IMR-90 (cell line): Measurements from ENCODE around the gene TWSG1. TPM values are rescaled to one million over a fixed set of nuclear protein-coding genes. Genes with fewer than 3 reads are reported as not detected.

Source experiments
- ATAC-seq: fragments of 200-7000 bp; cut with Tn5 transposase; 2 replicates; pipeline ENCODE4 v1.9.1; 2020; ENCODE audit warnings: low read depth, mild to moderate bottlenecking, moderate library complexity
- BruUV-seq: library from RNA; stranded (reverse); fragments of 400-500 nt; replicated peaks from 2 replicates; lab custom pipeline; 2021; lab: Mats Ljungman, UMichigan
- CTCF ChIA-PET: fragments of 300-600 bp; formaldehyde crosslinking; extraction: SDS; loops from one replicate; lab custom pipeline; 2021; ENCODE audit warnings: antibody characterized with exemption; lab: Yijun Ruan, JAX
- POLR2A ChIA-PET: fragments of 300-600 bp; sonication (Branson Sonifier 250); formaldehyde crosslinking; loops from one replicate; lab custom pipeline; 2022; ENCODE audit warnings: antibody characterized with exemption; ENCODE audit not compliant: unreplicated experiment; lab: Charles Lee
- DNase-seq: peaks from one replicate; pipeline ENCODE4 v3.0.0; 2013
- H2AFZ ChIP-seq: replicated peaks from 2 replicates; pipeline ENCODE3; 2013; ENCODE audit warnings: low read length, mild to moderate bottlenecking; ENCODE audit not compliant: poor library complexity
- H2AK5ac ChIP-seq: 2 replicates; pipeline ENCODE4 v1.6.1; 2013; ENCODE audit warnings: low read depth, low read length, inconsistent platforms
- H2AK9ac ChIP-seq: replicated peaks from 2 replicates; pipeline ENCODE3; 2013; ENCODE audit warnings: mild to moderate bottlenecking, low read depth, low read length, moderate library complexity; ENCODE audit not compliant: poor library complexity
- H2BK120ac ChIP-seq: 2 replicates; pipeline ENCODE4 v1.6.1; 2013; ENCODE audit warnings: low read depth, low read length, inconsistent platforms
- H2BK15ac ChIP-seq: 3 replicates; pipeline ENCODE4 v1.6.1; 2013; ENCODE audit warnings: low read depth, low read length, inconsistent platforms
- H2BK20ac ChIP-seq: 2 replicates; pipeline ENCODE4 v1.6.1; 2013; ENCODE audit warnings: low read depth, mild to moderate bottlenecking, inconsistent platforms, low read length, moderate library complexity
- H2BK5ac ChIP-seq: 2 replicates; pipeline ENCODE4 v1.6.1; 2013; ENCODE audit warnings: mild to moderate bottlenecking, low read depth, low read length, inconsistent platforms; ENCODE audit not compliant: poor library complexity, severe bottlenecking
- H3K14ac ChIP-seq: replicated peaks from 2 replicates; pipeline ENCODE4 v1.6.1; 2013; ENCODE audit warnings: low read depth, low read length, inconsistent platforms
- H3K18ac ChIP-seq: 2 replicates; pipeline ENCODE4 v1.6.1; 2013; ENCODE audit warnings: low read depth, low read length, control low read depth
- H3K23ac ChIP-seq: 2 replicates; pipeline ENCODE4 v1.6.1; 2013; ENCODE audit warnings: low read depth, low read length, inconsistent platforms
- H3K27ac ChIP-seq: 2 replicates; pipeline ENCODE4 v1.5.1; 2013; ENCODE audit warnings: mild to moderate bottlenecking, control low read depth, low read length; ENCODE audit not compliant: insufficient read depth
- H3K27me3 ChIP-seq: 2 replicates; pipeline ENCODE4 v1.6.1; 2013; ENCODE audit warnings: low read length; ENCODE audit not compliant: control insufficient read depth, insufficient read depth
- H3K36me3 ChIP-seq: 2 replicates; pipeline ENCODE4 v1.6.1; 2013; ENCODE audit warnings: low read length, mixed read lengths; ENCODE audit not compliant: control insufficient read depth, insufficient read depth
- H3K4ac ChIP-seq: 2 replicates; pipeline ENCODE4 v1.6.1; 2013; ENCODE audit warnings: low read depth, low read length, inconsistent platforms
- H3K4me1 ChIP-seq: 2 replicates; pipeline ENCODE4 v1.6.1; 2013; ENCODE audit warnings: low read length, mixed read lengths; ENCODE audit not compliant: control insufficient read depth, insufficient read depth
- H3K4me2 ChIP-seq: 2 replicates; pipeline ENCODE4 v1.6.1; 2013; ENCODE audit warnings: low read depth, mild to moderate bottlenecking, control low read depth, low read length, moderate library complexity
- H3K4me3 ChIP-seq: 2 replicates; pipeline ENCODE4 v1.5.1; 2013; ENCODE audit warnings: low read depth, mild to moderate bottlenecking, control low read depth, low read length, moderate library complexity; ENCODE audit not compliant: insufficient read depth
- H3K56ac ChIP-seq: 2 replicates; pipeline ENCODE4 v1.6.1; 2013; ENCODE audit warnings: low read length, inconsistent platforms; ENCODE audit not compliant: insufficient read depth; ENCODE audit errors: extremely low read depth
- H3K79me1 ChIP-seq, 2 experiments: 2 replicates each; pipeline ENCODE4 v1.6.1; 2013; ENCODE audit warnings: low read length in 2 of 2, inconsistent platforms in 1 of 2, low read depth in 1 of 2
- H3K9ac ChIP-seq: 2 replicates; pipeline ENCODE4 v1.6.1; 2013; ENCODE audit warnings: low read depth, low read length, control low read depth
- H3K9me1 ChIP-seq: 2 replicates; pipeline ENCODE4 v1.6.1; 2013; ENCODE audit warnings: low read length, inconsistent platforms; ENCODE audit not compliant: insufficient read depth
- H3K9me3 ChIP-seq: 2 replicates; pipeline ENCODE4 v1.6.1; 2013; ENCODE audit warnings: low read length; ENCODE audit not compliant: control insufficient read depth, insufficient read depth
- H4K20me1 ChIP-seq: 2 replicates; pipeline ENCODE4 v1.6.1; 2013; ENCODE audit warnings: low read length, inconsistent platforms; ENCODE audit not compliant: insufficient read depth
- H4K5ac ChIP-seq: 2 replicates; pipeline ENCODE4 v1.6.1; 2013; ENCODE audit warnings: mild to moderate bottlenecking, low read depth, low read length, control low read depth
- H4K8ac ChIP-seq, 2 experiments: 2 replicates each; pipeline ENCODE4 v1.6.1; 2013; ENCODE audit warnings: low read depth in 2 of 2, low read length in 2 of 2, control low read depth in 1 of 2, inconsistent platforms in 1 of 2
- H4K91ac ChIP-seq: 2 replicates; pipeline ENCODE4 v1.6.1; 2013; ENCODE audit warnings: low read depth, low read length, inconsistent platforms; ENCODE audit not compliant: insufficient read depth
- BHLHE40 ChIP-seq: fragments of 150-350 bp; IDR thresholded peaks from 2 replicates; pipeline ENCODE4 v1.6.1; 2016; ENCODE audit warnings: mild to moderate bottlenecking, low read depth, low read length
- CEBPB ChIP-seq: IDR thresholded peaks from 2 replicates; pipeline ENCODE4 v1.6.1; 2012; ENCODE audit warnings: low read depth, low read length, improper control_type of control experiment
- CHD1 ChIP-seq: IDR thresholded peaks from 2 replicates; pipeline ENCODE4 v1.6.1; 2012; ENCODE audit warnings: low read depth, low read length, improper control_type of control experiment
- CTCF ChIP-seq: conservative IDR thresholded peaks from 2 replicates; pipeline ENCODE4 v1.5.1; 2012; ENCODE audit warnings: mild to moderate bottlenecking, low read depth, low read length, improper control_type of control experiment
- FOS ChIP-seq: fragments of 150-350 bp; IDR thresholded peaks from 2 replicates; pipeline ENCODE4 v1.6.1; 2016; ENCODE audit warnings: low read depth, low read length
- MAFK ChIP-seq: IDR thresholded peaks from 2 replicates; pipeline ENCODE4 v1.6.1; 2012; ENCODE audit warnings: low read depth, low read length, improper control_type of control experiment
- MAZ ChIP-seq: IDR thresholded peaks from 2 replicates; pipeline ENCODE4 v1.6.1; 2012; ENCODE audit warnings: low read depth, mild to moderate bottlenecking, low read length, improper control_type of control experiment, moderate library complexity, borderline replicate concordance
- MXI1 ChIP-seq: IDR thresholded peaks from 2 replicates; pipeline ENCODE4 v1.6.1; 2012; ENCODE audit warnings: low read depth, mild to moderate bottlenecking, low read length, moderate library complexity, borderline replicate concordance
- NFE2L2 ChIP-seq: fragments of 150-350 bp; IDR thresholded peaks from 2 replicates; pipeline ENCODE4 v1.6.1; 2016; ENCODE audit warnings: low read depth, mild to moderate bottlenecking, low read length
- POLR2A ChIP-seq: IDR thresholded peaks from 2 replicates; pipeline ENCODE4 v1.6.1; 2012; ENCODE audit warnings: mild to moderate bottlenecking, low read depth, low read length
- RAD21 ChIP-seq: IDR thresholded peaks from 2 replicates; pipeline ENCODE4 v1.6.1; 2012; ENCODE audit warnings: low read length, improper control_type of control experiment
- RCOR1 ChIP-seq: IDR thresholded peaks from 2 replicates; pipeline ENCODE4 v1.6.1; 2012; ENCODE audit warnings: mild to moderate bottlenecking, low read length, improper control_type of control experiment; ENCODE audit not compliant: insufficient replicate concordance
- RFX5 ChIP-seq: IDR thresholded peaks from 2 replicates; pipeline ENCODE4 v1.8.0; 2012; ENCODE audit warnings: low read depth, mild to moderate bottlenecking, low read length, moderate library complexity
- SMC3 ChIP-seq: fragments of 150-350 bp; IDR thresholded peaks from 2 replicates; pipeline ENCODE4 v1.6.1; 2016; ENCODE audit warnings: low read depth, mild to moderate bottlenecking, antibody characterized with exemption, low read length, moderate library complexity
- USF2 ChIP-seq: fragments of 150-350 bp; IDR thresholded peaks from 2 replicates; pipeline ENCODE4 v1.6.1; 2017; ENCODE audit warnings: mild to moderate bottlenecking, antibody characterized with exemption, low read length, low read depth
- WGBS, 2 experiments: methylation state at CpG; one replicate each; pipeline versions ENCODE4 v1.1.5 to v1.1.7; 2013; ENCODE audit warnings: missing lambda C conversion rate in 2 of 2; ENCODE audit not compliant: insufficient read length in 1 of 2; ENCODE audit errors: extremely low coverage in 2 of 2; 5-methylcytosine and 5-hydroxymethylcytosine counted together
- dilution Hi-C: fragments of 300-500 bp; cut with HindIII; formaldehyde crosslinking; loops from one replicate; pipeline ENCODE4 v1.14.3; 2018; ENCODE audit warnings: low sequenced_read_pairs; ENCODE audit not compliant: unreplicated experiment
- in situ Hi-C: fragments of 300-500 bp; cut with MboI; formaldehyde crosslinking; loops from 3 replicates; pipeline ENCODE4 v1.14.3; 2019; ENCODE audit warnings: low sequenced_read_pairs, inconsistent platforms, mixed read lengths
- intact Hi-C: fragments of 100-400 bp; cut with micrococcal nuclease; formaldehyde crosslinking; loops from 2 replicates; pipeline ENCODE4 v1.10.0; 2022
- polyA plus RNA-seq, 3 experiments: library from polyadenylated mRNA; depleted of rRNA; stranded (reverse); fragments of >200 nt; gene quantifications; 2 replicates each; pipeline ENCODE4 v1.2.3, GENCODE V29; 2012; ENCODE audit warnings: low replicate concordance in 1 of 3
- total RNA-seq: library from RNA; depleted of rRNA; stranded (reverse); fragments of >200 nt; gene quantifications from 2 replicates; pipeline ENCODE4 v1.2.3, GENCODE V29; 2012
- TF ChIP-seq, protein P1 (sequence below): fragments of 150-350 bp; IDR thresholded peaks from 2 replicates; pipeline ENCODE4 v1.6.1; 2016; ENCODE audit warnings: low read depth, mild to moderate bottlenecking, low read length, moderate library complexity, borderline replicate concordance

Gene TWSG1
- total and polyA plus RNA-seq, 2 of the 4 experiments (the other 2 are of a cell fraction), result 80.4 to 115 TPM

- POLR2A ChIA-PET, result no interaction called here
- in situ Hi-C loops, result no loop called here
Measured at GRCh38 chr18:9389706-9390105, 55.1 kb downstream of the TWSG1 start.

More at GRCh38 chr18:9389706-9390105, 55.1 kb downstream of the TWSG1 start:
- Histone ChIP-seq H4K91ac (no peak overlapping the region), H3K79me1 (peaks cover 38 to 40% of the 10 kb centered on the region in 2 experiments), H3K36me3 (peaks cover 29% of the 10 kb centered on the region), H3K18ac (no peak overlapping the region), H3K4ac (no peak overlapping the region), H2AK5ac (no peak overlapping the region), H2BK20ac (no peak overlapping the region), H3K56ac (no peak overlapping the region), H3K4me3 (no peak overlapping the region), H2BK15ac (no peak overlapping the region), H3K4me2 (no peak overlapping the region), H4K20me1 (0 out of 2 replicates have a peak, but pooled peaks cover 2% of the 10 kb centered on the region), H3K9me3 (peaks cover 9% of the 10 kb centered on the region; the same call in 1 of the 2 replicates), H3K9ac (no peak overlapping the region), H2BK5ac (no peak overlapping the region), H3K9me1 (no peaks in the 10 kb centered on the region), H3K4me1 (no peaks in the 10 kb centered on the region), H4K5ac (no peak overlapping the region), H2AFZ (no peak overlapping the region), H2AK9ac (no peak overlapping the region), H3K27me3 (no peaks in the 10 kb centered on the region), H3K14ac (no peak overlapping the region), H2BK120ac (no peak overlapping the region), H4K8ac (no peak overlapping the region), H3K23ac (no peak overlapping the region), H3K27ac (no peak overlapping the region)
- intact Hi-C loops (no loop called here), dilution Hi-C loops (no loop called here)
- no peak for TF ChIP-seq USF2
- TF ChIP-seq RAD21, result no peak
- TF ChIP-seq CTCF, result no peak
- no peak for TF ChIP-seq POLR2A
- TF ChIP-seq FOS, result no peak
- no peak for TF ChIP-seq CHD1
- TF ChIP-seq, protein P1, sequence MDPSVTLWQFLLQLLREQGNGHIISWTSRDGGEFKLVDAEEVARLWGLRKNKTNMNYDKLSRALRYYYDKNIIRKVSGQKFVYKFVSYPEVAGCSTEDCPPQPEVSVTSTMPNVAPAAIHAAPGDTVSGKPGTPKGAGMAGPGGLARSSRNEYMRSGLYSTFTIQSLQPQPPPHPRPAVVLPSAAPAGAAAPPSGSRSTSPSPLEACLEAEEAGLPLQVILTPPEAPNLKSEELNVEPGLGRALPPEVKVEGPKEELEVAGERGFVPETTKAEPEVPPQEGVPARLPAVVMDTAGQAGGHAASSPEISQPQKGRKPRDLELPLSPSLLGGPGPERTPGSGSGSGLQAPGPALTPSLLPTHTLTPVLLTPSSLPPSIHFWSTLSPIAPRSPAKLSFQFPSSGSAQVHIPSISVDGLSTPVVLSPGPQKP, result no peak
- TF ChIP-seq NFE2L2, result no peak
- no peak for TF ChIP-seq RCOR1
- TF ChIP-seq MAZ, result no peak
- TF ChIP-seq MAFK, result no peak
- TF ChIP-seq RFX5, result no peak
- TF ChIP-seq MXI1, result no peak
- no peak for TF ChIP-seq SMC3
- TF ChIP-seq BHLHE40, result no peak
- TF ChIP-seq CEBPB, result no peak
- BruUV-seq, result no TSS peak
- CTCF ChIA-PET, result no interaction called here
- DNase-seq, result no peak
- no peak for ATAC-seq
- no CpG with 5 or more reads among the region's 5 CpGs for WGBS, 2 experiments
